ENCODE data around the gene FIBCD1. TPM values are rescaled to one million over a fixed set of nuclear protein-coding genes. Genes with fewer than 3 reads are reported as not detected.

Gene FIBCD1
- total RNA-seq, 1 donor from 2014 or later, result under 0.01 TPM

- no peak for DNase-seq
Observed at GRCh38 chr9:130952065-130952762, 13.2 kb upstream of the FIBCD1 start.

- no peak for DNase-seq
Observed at GRCh38 chr9:130950039-130950311, 10.9 kb upstream of the FIBCD1 start.

GRCh38 chr9:130949188-130950038, 10.4 kb upstream of the FIBCD1 start:
- no peak for DNase-seq

- DNase-seq, result no peak
Observed at GRCh38 chr9:130948266-130948665, 9.2 kb upstream of the FIBCD1 start.

- no peak for DNase-seq
Observed at GRCh38 chr9:130947618-130948140, 8.6 kb upstream of the FIBCD1 start.

GRCh38 chr9:130946766-130947617, 7.9 kb upstream of the FIBCD1 start:
- DNase-seq, result no peak

DNA sequence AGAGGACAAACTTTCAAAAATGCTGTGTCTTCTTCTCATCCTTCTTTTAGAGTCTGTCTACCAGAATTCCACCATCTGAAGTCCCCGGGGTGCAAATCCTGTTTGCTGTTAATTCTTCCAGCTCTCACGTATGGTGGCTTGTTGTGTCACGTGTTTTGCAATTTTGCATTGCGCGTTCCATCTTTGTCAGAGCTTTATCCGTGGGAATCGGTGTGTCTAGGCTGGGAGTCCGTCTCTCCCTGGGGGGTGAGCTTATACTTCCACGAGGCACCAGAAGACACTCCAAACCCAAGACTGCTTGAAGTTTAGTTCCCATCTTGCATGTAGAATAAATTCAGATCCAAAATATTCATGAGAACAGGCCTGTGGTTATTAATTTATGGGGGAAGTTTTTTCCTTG, 6.1 kb upstream of the FIBCD1 start:
- DNase-seq, result no peak

DNA sequence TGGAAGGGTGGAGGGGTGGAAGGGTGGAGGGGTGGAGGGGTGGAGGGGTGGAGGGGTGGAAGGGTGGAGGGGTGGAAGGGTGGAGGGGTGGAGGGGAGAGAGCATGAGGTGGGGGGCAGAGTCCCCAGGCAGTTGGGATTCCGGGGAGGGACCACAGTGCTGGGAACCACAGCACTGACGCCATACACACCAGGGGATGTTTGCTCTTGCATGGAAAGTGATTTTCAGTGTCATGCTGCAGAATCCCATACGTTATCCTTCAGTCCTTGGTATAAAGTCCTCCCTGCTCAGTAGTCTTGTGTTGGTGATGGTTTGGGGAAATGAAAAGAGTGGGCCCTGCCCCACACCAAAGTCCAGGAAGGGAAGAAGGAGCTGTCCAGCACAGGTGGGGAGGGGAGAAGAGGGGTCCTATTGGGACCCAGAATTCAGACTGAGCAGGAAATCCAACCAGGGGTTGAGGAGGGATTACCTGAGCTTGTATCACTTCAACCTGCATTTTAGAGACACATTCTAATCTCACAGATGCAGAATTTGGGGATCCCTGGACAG, 5.5 kb upstream of the FIBCD1 start:
- DNase-seq, result no peak

DNA sequence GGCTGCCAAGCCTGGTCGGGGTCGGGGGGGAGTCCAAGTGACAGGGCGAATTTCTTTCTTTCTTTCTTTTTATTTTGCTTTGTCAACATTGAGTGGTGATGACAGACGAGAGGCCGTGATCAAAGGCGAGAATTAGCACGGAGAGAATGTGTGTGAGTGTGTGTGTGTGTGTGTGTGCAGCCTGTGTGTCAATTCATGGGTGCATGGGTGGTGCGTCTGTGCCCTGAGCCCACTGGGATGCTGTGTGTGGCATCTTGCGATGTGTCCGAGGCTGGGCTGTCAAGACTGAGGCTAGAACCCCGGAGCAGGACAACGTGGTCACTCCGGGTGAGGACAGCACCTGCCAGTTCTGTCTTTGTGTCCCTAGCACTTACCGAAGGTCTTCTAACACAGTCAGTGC, 4.7 kb upstream of the FIBCD1 start:
- DNase-seq, result no peak

DNA sequence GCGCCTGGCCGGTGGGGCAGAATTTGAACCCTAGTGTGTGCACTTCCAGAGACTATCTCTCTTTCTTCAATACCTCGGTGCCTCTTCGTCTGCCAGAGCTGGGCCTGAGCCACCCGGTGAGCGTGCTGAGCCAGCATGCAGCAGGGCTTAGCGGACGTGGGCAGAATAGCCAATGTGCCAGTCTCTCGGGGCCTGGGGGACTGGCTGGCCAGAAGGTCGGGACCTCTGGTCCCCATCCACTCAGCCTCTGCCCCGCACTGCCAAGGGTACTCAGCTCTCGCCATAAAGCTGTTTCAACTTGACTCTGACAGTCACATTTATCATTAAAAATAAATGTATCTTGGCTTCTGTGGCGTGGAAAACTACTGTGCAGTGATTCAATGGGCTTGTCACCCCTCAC, 4.2 kb upstream of the FIBCD1 start:
- no peak for DNase-seq

GRCh38 chr9:130942679-130943078, 3.6 kb upstream of the FIBCD1 start:
- no peak for DNase-seq

DNA sequence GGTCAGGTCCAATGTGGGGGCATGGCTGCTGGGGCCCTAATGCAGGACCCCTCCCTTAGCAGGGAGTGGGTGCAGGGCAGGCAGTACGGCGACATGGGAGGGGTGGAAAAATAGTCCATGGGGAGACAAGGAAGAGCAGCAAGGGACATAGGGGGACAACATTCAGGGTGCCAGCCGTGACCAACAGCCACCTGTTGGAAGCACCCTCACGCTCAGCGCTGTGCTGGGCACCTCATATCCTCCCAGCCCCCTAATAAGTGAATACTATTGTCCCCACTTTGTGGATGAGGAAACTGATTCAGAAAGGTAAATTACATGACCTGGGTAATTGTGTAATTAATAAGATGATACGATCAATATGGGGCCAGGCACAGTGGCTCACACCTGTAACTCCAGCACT, 3.0 kb upstream of the FIBCD1 start:
- no peak for DNase-seq

- DNase-seq, result peak; percentile 60
Observed at GRCh38 chr9:130940693-130941576, 1.9 kb upstream of the FIBCD1 start.

GRCh38 chr9:130940027-130940549, 1.0 kb upstream of the FIBCD1 start:
- DNase-seq, result no peak

DNA sequence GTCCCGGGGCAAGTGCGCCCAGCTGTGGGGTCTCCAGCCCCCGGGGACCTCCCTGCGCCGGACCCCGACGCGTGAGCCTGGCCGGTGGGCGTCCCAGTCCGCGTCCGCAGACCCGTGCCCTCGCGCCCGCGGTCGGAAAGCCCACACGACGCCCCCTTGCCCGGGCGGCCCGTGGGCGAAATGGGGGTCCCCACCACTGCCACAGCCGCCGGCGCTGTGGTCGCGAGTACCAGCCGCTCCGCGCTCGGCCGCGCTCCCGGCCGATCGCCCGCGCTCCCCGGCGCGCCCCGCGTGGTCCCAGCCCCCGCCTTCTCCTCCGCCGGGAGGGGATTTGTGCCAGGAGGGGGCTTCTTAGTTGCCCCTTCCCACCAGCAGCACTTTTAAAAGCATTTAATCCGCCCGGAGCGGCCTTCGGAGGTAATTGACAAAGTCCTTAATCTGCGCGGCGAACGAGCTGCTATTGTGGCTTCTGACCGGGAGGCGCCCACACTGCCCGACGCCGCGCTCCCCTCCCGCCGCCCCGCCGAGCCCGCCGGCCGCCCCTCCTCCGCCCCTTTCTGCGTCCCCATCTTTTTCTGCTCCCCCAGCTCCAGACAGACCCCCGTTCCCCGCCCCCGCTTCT, 469 bp upstream of the FIBCD1 start:
- peak; percentile 21 for DNase-seq

DNA sequence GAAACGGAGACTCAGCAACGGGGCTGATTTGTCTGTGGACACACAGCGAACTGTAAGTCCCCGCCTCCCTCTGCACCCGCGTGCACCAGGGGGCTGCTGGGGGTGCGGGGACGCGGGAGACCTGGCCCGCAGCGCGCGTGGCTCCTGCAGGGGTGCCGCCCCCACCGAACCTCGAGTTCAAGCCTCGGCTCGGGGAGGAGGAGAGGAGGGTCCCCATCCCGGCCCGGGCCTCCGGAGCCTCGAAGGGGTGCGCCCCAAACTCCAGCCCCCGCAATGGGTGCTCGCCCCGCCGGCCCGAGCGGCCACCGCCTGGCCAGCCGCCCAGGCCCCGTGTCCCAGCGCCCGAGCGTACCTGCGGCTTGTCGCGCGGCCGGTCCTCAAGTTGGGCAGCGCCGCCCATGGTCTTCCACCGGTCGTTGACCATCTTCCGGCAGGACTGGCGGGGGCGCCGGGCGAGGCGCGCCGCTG, 829 bp downstream of the FIBCD1 start:
- DNase-seq, result no peak

- DNase-seq, result no peak
Observed at GRCh38 chr9:130937146-130938076, 1.6 kb downstream of the FIBCD1 start.

- DNase-seq, result peak; percentile 28
Observed at GRCh38 chr9:130936285-130937117, 2.5 kb downstream of the FIBCD1 start.
